Stimulated activated CD8-positive, alpha-beta memory T cell treated with anti-CD3 and anti-CD28 coated beads, Interleukin-7, amount 100 ng/mL, for 48 hours (primary cell): ENCODE measurements around the gene C19orf73.
A peak's percentile ranks its signal among the peaks of the same experiment; 100 is the strongest.
"Not testable (repeated sequence)": the region's sequence is repeated elsewhere in the genome, so short reads cannot be mapped to it uniquely, and the experiment has no call there.

ENCODE experiments used
- DNase-seq, 2 donors: peaks; one replicate each; pipeline ENCODE4 v3.0.0-alpha.2; 2020; ENCODE audit warnings: low read depth in 1 of 2; ENCODE audit errors: extremely low read depth in 1 of 2

The C19orf73 gene

GRCh38 chr19:49123285-49123684 lies 4.3 kb upstream of the C19orf73 start:
- DNase-seq: not testable (repeated sequence)

- not testable (repeated sequence) for DNase-seq
Observed at GRCh38 chr19:49121841-49122240, 2.9 kb upstream of the C19orf73 start.

- DNase-seq: no peak
Observed at GRCh38 chr19:49120868-49121267, 1.9 kb upstream of the C19orf73 start.

GRCh38 chr19:49120325-49120683 lies 1.4 kb upstream of the C19orf73 start:
- DNase-seq: no peak

DNA sequence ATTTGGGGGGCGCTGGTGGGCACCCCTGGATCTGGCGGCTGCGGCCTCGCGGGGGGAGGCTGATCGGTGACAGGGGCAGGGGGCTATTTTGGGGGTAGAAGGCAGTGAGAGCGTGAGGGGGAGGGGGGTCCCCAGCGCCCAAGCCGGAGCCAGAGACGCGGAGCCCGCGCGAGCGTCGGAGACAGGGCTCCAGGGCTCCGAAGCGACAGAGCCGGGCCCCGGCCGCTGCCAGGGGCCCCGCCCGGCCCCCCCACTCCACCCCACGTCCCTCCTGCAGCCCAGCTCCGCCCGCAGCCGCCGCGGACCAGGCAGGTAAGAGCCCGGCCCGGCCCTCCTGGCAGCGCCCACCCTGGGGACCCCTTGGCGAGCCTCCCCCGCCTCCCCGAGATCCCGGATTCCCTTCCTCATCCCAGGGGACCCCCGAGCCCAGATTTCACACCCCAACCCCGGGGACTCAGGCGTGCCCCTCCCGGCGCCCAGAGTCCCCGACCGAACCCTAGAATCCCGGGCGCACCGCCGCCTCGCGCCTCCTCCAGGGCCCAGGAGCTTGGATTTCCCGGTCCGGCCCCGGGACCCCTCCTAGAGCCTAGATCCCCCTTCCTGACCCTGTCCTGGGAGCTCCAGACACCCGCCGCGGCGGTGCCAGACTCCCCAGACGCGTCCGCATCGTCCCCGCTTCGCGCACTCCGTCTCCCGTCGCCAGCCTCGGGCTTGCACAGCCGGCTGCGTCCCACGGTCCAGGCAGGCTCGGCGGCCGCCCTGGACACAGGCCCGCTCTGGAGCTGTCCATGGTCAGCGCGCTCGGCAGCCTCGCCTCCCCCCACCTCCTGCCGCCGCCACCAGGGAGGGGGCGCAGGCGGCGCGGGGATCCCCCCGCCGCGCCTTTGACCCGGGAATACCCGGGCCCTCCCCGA lies 725 bp upstream of the C19orf73 start, which contains the start of gene PPFIA3:
Gene PPFIA3 (plus strand): TSS at position 134 of the 914 bp plus-strand sequence. CDS start 8,330 bp downstream, outside the sequence.
- DNase-seq: no peak

- no peak for DNase-seq
Observed at GRCh38 chr19:49117677-49118564, 1.0 kb downstream of the C19orf73 start.

GRCh38 chr19:49116544-49116943 lies 2.4 kb downstream of the C19orf73 start:
- no peak for DNase-seq

GRCh38 chr19:49114630-49115363 lies 4.1 kb downstream of the C19orf73 start:
- no peak for DNase-seq

DNA sequence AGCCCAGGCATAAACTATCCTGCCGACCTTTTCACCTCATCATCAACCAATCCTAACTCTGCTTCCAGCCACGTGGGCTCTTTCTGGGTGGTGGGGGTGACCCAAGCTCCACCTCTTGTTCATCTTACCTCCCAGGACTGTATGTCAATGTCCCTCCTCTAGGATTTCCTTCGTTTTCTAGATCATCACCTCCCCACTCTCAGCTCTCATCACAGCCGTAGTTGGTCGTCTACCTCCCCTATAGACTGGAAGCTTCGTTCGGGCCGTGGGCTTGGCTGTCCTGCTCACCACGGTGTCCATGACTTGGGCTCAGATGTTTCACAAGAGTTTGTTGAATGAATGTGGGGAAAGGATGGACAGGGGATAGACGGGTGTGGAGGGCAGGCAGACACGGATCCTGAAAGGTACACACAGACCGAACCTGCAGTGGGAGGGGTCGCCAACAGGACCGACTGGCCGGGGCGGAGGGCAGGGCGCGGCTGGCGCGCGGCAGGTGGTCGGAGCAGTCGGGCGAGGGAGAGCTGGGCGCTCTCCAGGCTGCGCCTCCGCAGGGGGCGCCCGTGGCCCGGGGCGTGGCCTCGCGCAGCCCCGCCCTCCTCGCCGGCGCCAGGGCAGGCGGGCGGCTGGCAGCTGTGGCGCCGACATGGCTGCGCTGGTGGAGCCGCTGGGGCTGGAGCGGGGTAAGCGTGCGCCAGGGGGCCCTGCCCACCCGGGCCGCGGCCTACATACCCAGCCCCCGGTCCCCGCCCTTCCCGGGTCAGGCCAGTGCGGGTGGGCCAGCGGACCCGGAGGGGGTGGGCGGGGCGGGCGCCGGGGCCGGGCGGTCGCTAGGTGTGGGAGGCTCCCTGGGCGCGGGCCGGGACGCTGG lies 4.9 kb downstream of the C19orf73 start, which contains the start of gene LIN7B:
Gene LIN7B (plus strand): TSS at position 609 of the 868 bp plus-strand sequence. CDS start 35 bp downstream, at position 644.
- peak in 1 of 2 donors; percentile 59 for DNase-seq

DNA sequence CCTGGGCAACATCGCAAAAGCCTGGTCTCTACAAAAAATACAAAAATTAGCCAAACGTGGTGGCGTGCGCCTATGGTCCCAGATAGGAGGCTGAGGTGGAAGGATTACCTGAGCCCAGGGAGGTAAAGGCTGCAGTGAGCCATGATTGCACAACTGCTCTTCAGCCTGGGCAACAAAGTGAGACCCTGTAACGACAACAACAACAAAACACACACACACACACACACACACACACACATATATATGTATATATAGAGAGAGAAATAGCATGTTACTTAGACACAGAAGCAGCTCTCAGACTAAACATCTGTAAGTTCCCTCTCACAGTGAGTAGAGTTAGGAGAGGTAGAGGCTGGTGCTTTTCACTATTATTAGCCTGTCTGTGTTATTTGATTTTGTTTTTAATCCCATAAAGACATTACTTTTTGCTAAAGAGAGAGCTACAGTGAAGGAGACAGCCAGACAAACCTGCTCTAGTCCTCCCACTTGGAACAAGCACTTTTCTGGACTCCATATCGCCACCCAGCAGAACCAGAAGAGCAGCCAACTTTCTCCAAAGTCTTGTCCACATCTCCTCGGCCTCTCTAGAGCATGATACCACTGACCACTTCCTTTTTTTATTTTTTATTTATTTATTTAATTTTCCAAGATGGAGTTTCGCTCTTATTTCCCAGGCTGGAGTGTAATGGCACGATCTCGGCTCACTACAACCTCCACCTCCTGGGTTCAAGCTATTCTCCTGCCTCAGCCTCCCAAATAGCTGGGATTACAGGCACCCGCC lies 7.5 kb downstream of the C19orf73 start:
- no peak for DNase-seq

GRCh38 chr19:49110567-49110966 lies 8.4 kb downstream of the C19orf73 start:
- DNase-seq: no peak

DNA sequence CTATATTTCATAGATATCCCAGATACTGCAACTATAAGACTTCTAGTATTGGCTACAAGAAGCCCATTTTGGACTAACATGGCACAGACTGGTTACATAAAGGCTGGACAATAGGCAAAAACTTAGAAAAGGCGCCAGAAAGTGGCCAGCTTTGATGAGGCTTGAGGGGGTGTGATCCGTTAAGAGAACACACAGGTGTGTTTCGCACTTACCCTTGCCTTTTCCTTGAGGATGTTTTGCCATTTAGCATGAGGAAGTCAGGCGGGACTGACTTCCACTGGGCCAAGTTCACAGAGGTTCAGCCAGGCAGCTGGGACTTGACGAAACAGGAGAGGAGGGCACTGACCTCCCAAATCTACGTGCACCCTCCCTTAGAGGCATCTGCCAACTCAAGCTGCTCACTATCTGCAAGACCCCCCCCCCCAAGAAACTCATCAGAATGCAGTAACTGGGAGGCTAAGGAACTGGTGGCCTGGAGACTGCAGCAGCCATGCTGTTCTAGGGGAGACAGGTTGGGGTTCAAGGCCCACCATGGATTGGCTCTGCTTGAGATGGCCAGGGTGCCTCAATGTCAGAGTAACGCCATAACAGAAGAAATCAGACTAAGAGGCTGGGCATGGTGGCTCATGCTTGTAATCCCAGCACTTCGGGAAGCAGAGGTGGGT lies 9.2 kb downstream of the C19orf73 start:
- no peak for DNase-seq

- no peak for DNase-seq
Observed at GRCh38 chr19:49109051-49109450, 9.9 kb downstream of the C19orf73 start.

- DNase-seq: no peak
Observed at GRCh38 chr19:49107625-49108459, 11.1 kb downstream of the C19orf73 start.

GRCh38 chr19:49106648-49107135 lies 12.3 kb downstream of the C19orf73 start:
- DNase-seq: peak; percentile 24 to 47

DNA sequence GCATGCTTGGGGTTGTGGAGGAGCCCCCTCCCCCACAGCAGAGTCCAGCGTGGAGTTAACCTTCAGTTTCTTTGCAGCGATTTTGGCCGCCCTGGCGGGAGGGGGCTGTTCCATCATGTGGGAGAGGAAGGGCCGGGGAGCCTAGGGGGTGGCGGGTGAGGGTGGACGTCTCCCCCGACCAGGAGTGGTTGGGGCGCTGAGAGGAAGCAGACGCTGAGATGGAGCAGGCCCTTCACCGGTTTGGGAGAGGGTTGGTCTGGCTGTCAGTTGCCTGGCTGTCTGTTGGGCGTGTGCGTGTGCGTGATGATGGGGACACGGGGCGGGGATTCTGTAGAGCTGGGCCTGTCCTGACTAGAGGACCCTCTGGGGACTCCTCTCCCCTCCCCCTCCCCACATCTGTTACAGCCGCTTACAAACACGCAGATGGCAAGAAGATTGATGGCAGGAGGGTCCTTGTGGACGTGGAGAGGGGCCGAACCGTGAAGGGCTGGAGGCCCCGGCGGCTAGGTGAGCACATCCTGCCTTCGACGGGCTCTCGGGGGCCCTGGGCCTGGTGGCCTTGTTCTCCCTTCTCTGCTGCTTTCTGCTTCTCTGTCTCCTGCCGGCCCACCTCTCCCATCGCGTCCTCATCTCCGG lies 14.6 kb downstream of the C19orf73 start:
- DNase-seq: no peak
